Measurements from ENCODE around the gene CAMK2D.

GRCh38 chr4:113739197-113739596, 22.3 kb downstream of the CAMK2D start:
- TF ChIP-seq CTCF (conservative IDR thresholded peaks at IDR 0.05), result no peak
- no peak for TF ChIP-seq EZH2 (IDR thresholded peaks at IDR 0.05; ENCODE audit: low read depth)

Data from PC-9 (cell line).